Stimulated activated CD8-positive, alpha-beta memory T cell treated with anti-CD3 and anti-CD28 coated beads, Interleukin-4, amount 100 ng/mL, for 48 hours (primary cell): Measurements from ENCODE around the gene PIK3R3.

Source experiments
- DNase-seq: peaks from one replicate; pipeline ENCODE4 v3.0.0-alpha.2; 2020

PIK3R3 gene

GRCh38 chr1:46020010-46020409 lies 112.4 kb downstream of the PIK3R3 start:
- DNase-seq = no peak

GRCh38 chr1:46019348-46019747 lies 113.1 kb downstream of the PIK3R3 start:
- no peak for DNase-seq

- DNase-seq = no peak
These were observed 114.4 kb downstream of the PIK3R3 start for GRCh38 chr1:46017876-46018503.

- no peak for DNase-seq
These were observed 118.8 kb downstream of the PIK3R3 start for GRCh38 chr1:46013581-46013980.

GRCh38 chr1:46012236-46012635 lies 120.2 kb downstream of the PIK3R3 start:
- no peak for DNase-seq

GRCh38 chr1:46011121-46011695 lies 121.2 kb downstream of the PIK3R3 start:
- DNase-seq = no peak

GRCh38 chr1:46010611-46011010 lies 121.8 kb downstream of the PIK3R3 start:
- DNase-seq = no peak

- DNase-seq = no peak
These were observed 123.8 kb downstream of the PIK3R3 start for GRCh38 chr1:46008585-46008984.

- no peak for DNase-seq
These were observed 126.8 kb downstream of the PIK3R3 start for GRCh38 chr1:46005594-46005993.

- DNase-seq = no peak
These were observed 127.9 kb downstream of the PIK3R3 start for GRCh38 chr1:46004492-46004891.

GRCh38 chr1:46003315-46003714 lies 129.1 kb downstream of the PIK3R3 start:
- DNase-seq = no peak

GRCh38 chr1:46002551-46003150 lies 129.8 kb downstream of the PIK3R3 start:
- DNase-seq = no peak

- DNase-seq = no peak
These were observed 131.2 kb downstream of the PIK3R3 start for GRCh38 chr1:46001081-46001785.

GRCh38 chr1:45999507-45999906 lies 132.9 kb downstream of the PIK3R3 start:
- no peak for DNase-seq

- DNase-seq = no peak
These were observed 134.3 kb downstream of the PIK3R3 start for GRCh38 chr1:45998020-45998617.

- DNase-seq = no peak
These were observed 137.1 kb downstream of the PIK3R3 start for GRCh38 chr1:45995298-45995697.

GRCh38 chr1:45994423-45994822 lies 138.0 kb downstream of the PIK3R3 start:
- no peak for DNase-seq
